GM18873 (cell line): ENCODE measurements around the gene OBSCN.

ENCODE experiments used
- ATAC-seq: cut with Tn5 transposase; IDR thresholded peaks from one replicate; pipeline ENCODE4 v1.9.1; 2021; ENCODE audit warnings: mild to moderate bottlenecking, moderate library complexity, moderate number of reproducible peaks; ENCODE audit not compliant: unreplicated experiment, low FRiP score

Gene OBSCN

GRCh38 chr1:228371741-228372182 is 163.9 kb downstream of the OBSCN start:
- no peak for ATAC-seq

DNA sequence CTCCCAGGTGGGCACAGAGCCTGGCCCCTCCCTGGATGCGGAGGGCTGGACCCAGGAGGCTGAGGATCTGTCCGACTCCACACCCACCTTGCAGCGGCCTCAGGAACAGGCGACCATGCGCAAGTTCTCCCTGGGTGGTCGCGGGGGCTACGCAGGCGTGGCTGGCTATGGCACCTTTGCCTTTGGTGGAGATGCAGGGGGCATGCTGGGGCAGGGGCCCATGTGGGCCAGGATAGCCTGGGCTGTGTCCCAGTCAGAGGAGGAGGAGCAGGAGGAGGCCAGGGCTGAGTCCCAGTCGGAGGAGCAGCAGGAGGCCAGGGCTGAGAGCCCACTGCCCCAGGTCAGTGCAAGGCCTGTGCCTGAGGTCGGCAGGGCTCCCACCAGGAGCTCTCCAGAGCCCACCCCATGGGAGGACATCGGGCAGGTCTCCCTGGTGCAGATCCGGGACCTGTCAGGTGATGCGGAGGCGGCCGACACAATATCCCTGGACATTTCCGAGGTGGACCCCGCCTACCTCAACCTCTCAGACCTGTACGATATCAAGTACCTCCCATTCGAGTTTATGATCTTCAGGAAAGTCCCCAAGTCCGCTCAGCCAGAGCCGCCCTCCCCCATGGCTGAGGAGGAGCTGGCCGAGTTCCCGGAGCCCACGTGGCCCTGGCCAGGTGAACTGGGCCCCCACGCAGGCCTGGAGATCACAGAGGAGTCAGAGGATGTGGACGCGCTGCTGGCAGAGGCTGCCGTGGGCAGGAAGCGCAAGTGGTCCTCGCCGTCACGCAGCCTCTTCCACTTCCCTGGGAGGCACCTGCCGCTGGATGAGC is 164.5 kb downstream of the OBSCN start:
- no peak for ATAC-seq

GRCh38 chr1:228373004-228373680 is 165.3 kb downstream of the OBSCN start:
- ATAC-seq = no peak

DNA sequence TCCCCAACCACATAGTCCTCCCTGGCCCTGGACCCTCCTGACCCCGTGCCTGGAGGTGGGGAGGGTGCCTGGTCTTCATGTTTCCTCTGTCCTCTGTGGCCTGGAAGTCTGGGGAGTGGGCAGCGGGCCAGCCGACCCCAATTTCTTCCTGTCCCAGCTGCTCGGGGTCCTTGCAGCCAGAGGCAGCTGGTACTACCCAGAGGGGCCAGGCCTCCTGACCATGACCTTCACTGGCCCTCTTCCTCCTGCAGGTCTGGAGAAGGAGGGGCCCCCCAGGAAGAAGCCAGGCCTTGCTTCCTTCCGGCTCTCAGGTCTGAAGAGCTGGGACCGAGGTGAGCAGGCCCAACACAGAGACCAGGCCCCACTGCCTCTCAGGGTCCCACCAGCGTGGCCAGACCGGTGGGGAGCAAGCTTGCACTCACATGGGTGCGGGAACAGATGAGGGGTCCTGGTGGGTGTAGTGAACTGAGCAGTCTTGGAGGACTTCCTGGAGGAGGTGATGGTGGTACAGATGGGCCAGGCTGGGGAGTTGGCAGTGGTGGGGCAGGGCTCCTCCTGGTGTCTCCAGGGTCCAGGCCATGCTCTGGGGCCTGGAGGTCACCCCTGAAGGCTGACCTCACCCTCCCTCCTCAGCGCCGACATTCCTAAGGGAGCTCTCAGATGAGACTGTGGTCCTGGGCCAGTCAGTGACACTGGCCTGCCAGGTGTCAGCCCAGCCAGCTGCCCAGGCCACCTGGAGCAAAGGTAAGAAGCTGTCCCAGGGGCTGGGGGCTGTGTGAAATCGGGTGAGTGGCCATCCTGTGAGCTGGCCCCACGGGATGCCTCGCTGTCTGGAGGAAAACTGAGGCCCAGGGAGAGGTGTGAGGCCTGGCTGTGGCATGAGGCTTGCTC is 166.1 kb downstream of the OBSCN start:
- no peak for ATAC-seq

DNA sequence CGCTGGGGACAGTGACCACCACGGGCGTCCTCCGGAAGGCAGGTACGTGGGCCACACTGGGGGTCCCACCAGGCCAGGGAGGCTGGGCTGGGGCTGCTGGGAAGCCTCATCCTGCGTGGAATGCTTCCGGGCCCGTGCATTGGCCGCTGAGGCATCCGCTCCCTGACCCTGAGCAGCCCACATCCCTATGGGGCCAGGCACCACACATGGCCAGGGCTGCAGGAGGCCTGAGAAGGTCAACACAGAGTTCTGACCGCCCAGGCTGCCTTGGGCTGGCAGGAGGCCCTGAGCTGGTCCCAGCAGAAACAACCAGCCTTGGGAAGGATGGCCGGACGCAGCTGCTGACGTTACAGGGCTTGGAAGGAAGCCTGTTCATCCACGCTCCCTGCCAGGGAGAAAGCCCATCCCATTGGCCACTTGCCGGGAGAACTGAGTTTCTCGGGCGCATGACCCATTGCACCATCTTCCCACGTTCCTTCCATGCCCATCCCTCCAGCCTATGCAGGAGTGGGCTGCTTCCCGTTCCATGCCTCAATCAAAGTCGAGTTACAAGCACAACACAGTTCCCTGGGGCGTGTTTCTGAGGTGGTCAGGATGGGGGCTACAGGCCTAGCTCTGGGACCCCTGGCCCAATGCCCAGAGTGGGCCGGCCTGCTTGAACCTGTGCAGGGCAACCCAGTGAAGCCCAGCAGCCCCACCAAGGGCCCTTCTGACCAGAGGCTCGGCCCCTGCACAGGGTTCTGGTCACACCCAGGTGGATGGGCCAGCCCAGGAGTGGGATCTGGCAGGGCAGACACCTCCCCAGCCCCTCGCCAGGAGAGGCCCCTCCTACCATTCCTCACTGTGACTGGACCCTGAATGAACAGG is 167.1 kb downstream of the OBSCN start:
- no peak for ATAC-seq

DNA sequence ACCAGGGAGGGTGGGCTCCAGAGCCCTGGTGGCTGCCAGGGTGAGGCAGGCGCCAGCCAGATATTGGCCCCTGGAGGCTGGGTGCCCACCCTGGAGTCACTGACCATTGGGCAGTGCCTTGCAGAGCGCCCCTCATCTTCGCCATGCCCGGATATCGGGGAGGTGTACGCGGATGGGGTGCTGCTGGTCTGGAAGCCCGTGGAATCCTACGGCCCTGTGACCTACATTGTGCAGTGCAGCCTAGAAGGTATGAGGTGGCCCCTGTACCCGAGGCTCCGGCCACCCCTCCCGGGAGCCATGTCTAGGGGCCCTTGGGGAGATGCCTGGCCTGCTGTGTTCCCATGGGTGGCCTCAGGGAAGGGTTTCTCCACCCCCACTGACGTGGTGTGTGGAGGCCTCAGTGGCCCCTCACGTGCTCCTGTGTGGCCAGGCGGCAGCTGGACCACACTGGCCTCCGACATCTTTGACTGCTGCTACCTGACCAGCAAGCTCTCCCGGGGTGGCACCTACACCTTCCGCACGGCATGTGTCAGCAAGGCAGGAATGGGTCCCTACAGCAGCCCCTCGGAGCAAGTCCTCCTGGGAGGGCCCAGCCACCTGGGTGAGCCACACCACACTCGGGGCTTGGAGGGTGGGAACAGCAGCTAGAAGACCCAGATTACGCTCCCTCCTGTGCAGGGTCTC is 167.9 kb downstream of the OBSCN start:
- no peak for ATAC-seq

DNA sequence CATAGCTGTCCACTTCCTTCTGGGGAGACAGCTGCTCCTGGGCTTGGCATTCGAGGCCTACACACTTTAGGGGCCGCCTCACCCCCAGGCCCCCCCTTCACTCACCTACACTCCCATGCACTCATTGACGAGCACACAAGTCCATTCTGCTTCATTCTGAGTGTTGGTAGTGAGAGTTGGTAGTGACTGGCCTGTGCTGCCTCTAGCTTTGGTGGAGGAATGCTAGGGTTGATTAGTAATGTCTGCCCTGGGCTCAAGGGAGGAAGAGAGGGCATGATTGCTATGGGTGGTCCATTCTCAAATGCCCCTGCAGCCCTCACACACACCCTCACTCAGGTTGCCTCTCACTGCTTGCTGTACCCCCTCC is 168.4 kb downstream of the OBSCN start:
- ATAC-seq = no peak

- ATAC-seq = no peak
Measured at GRCh38 chr1:228376651-228377631, 169.1 kb downstream of the OBSCN start.

- no peak for ATAC-seq
Measured at GRCh38 chr1:228377664-228378089, 169.8 kb downstream of the OBSCN start.

DNA sequence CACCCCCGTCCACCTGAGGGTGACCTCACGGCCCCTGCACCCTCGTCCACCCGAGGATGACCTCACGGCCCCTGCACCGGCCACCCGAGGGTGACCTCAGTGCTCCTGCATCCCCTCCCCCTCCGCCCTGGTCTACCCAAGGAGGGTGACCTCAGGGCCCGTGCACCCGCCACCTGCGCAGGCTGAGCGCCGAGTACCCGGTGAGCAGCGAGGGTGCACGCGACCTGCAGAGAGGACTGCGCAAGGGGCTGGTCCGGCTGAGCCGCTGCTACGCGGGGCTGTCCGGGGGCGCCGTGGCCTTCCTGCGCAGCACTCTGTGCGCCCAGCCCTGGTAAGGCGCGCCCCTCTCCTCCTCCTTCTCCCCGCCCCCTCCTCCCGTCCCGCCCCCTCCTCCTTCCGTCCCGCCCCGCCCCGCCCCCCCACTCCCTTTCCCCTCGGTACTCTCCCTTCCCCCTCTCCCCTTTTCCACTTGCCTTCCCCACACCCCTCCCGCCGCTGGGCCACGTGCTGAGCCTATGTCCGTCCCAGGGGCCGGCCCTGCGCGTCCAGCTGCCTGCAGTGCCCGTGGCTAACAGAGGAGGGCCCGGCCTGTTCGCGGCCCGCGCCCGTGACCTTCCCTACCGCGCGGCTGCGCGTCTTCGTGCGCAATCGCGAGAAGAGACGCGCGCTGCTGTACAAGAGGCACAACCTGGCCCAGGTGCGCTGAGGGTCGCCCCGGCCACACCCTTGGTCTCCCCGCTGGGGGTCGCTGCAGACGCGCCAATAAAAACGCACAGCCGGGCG is 170.4 kb downstream of the OBSCN start:
- ATAC-seq = no peak

DNA sequence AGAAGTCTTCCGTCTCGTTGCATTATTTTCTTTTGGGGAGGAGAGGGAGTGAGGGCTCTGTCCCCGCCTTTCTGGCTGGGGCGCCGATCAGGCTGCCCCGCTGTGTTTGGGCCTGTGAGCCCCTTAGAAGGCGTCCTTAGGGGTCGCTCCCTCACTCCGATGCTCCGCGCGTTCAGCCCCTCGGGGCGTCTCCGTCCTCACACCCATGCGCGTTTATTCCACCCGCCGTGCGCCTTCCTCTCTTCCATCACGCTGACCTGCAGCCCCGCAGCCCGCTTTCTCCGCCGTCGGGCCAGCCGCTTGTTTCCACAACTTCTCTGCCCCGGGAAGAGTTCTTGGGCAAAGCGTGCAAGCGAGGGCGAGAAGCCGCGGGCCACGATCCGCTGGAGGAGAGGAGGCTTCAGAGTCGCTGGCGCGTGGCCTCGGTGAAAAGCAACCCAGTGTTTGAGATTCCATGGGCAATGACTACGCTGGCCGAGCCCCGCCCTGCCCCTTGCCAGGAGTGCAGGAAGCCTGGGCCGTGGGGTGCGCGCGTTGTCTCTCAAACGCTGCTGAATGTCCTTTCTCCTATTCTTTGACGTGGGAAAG is 171.1 kb downstream of the OBSCN start:
- ATAC-seq = no peak

GRCh38 chr1:228379666-228380065 is 171.8 kb downstream of the OBSCN start:
- ATAC-seq = no peak

- ATAC-seq = no peak
Measured at GRCh38 chr1:228381356-228381755, 173.5 kb downstream of the OBSCN start.

- no peak for ATAC-seq
Measured at GRCh38 chr1:228383773-228384172, 175.9 kb downstream of the OBSCN start.

DNA sequence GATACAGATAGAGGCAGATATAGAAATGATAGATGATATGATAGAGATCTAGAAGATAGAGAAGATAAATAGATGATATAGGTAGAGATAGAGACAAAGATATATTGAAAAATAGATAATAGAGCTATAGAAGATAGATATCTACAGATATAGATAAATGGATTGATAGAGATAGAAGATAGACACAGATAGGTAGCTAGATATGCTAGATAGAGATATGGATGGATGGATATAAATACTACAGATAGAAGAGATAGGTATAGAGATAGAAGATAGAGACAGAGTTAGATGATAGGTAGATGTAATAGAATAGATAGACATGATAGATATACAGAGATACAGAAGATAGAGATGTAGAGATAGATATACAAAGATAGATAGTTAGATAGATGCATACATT is 177.4 kb downstream of the OBSCN start:
- no peak for ATAC-seq

DNA sequence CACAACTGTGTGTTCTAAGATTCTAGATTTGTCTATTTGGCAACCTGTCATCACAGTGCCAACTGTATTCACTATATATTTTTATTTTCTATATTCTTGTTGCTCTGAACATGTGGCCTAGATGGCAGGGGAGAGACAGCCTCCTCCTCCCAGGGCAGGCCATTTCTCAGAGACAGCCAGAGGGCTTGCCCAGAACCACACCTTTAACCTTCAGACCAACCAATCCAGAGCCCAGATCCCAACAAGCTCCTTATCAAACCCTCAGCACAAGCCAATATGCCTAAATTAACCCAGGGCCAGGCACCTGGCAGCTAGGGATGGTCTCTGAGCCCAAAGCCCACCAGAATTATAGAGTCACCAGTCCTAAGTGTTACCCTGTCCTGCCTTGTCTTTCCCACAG is 179.5 kb downstream of the OBSCN start:
- ATAC-seq = no peak

- no peak for ATAC-seq
Measured at GRCh38 chr1:228390649-228391048, 182.8 kb downstream of the OBSCN start.
